HG03196 (cell line): ENCODE measurements around the gene NME5.
"Not testable (repeated sequence)": the region's sequence is repeated elsewhere in the genome, so short reads cannot be mapped to it uniquely, and the experiment has no call there.

ENCODE experiments used
- ATAC-seq: cut with Tn5 transposase; IDR thresholded peaks from one replicate; pipeline ENCODE4 v1.9.1; 2021; ENCODE audit not compliant: unreplicated experiment

NME5 gene

DNA sequence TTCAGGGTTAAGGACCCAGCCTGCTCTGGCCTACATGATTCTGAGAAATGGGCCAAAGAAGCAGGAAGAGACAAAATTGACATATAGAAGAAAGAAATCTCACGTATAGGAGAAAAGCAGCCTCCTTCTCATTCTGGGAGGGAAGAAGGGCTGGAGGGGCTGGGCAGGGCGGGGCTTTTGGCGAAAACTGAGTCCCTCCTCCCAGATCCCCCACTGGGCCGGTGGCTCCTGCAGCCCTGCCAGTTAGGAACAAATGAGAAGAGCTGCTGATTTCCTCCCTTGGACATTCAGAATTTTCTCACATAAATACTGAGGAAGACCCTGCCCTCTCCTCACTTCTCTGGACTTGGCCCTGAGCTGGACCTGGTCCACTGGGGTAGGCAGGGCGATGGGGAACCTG, 55.5 kb downstream of the NME5 start, which contains the start of gene WNT8A:
Gene WNT8A (plus strand): TSS at position 332 of the 400 bp plus-strand sequence. CDS start 95 bp downstream, outside the sequence.
- no peak for ATAC-seq

DNA sequence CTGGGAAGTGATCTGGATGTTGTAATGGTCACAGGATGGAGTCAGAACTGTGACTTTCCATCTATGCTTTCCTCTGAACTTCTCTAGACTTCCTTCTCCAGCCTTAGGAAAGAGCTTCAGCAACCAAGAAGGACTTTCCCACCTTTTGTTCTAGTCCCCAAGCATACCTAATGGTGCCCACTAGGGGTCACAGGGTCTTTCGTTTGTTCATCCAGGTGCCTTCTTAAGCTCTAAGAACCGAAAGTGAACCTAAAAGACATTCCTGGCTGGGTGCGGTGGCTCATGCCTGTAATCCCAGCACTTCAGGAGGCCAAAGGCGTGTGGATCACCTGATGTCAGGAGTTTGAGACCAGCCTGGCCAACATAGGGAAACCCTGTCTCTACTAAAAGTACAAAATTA, 57.2 kb downstream of the NME5 start:
- ATAC-seq: no peak

DNA sequence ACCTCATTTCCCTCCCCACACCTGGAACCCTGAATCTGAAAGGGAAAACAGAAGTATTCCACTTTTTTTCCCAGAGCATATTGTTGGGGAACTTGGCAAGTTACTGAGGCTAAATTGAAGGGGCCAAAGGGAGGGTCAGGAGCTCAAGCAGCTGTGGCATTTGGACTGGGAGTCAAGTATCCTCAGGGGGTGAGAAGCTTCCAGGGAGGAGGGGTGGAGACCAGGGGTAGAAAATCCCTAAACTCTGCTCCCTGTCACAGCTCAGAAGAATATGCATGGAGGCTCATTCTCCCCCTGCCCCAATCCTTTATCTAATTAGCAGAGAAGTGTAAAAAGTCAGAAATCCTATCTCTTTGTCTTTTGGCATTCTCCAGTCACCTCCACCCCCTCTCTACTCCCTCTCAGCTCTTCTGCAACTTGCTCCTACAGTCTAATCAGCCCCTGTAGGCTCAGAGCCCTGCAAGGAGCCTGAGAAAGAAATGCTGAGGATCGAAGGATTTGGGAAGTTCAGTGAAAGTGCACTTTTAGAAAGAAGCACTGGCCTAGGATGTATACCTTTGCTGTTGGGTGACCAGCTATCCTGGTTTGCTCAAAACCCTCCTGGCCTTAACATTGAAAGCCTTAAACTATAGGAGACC, 61.1 kb downstream of the NME5 start:
- no peak for ATAC-seq

DNA sequence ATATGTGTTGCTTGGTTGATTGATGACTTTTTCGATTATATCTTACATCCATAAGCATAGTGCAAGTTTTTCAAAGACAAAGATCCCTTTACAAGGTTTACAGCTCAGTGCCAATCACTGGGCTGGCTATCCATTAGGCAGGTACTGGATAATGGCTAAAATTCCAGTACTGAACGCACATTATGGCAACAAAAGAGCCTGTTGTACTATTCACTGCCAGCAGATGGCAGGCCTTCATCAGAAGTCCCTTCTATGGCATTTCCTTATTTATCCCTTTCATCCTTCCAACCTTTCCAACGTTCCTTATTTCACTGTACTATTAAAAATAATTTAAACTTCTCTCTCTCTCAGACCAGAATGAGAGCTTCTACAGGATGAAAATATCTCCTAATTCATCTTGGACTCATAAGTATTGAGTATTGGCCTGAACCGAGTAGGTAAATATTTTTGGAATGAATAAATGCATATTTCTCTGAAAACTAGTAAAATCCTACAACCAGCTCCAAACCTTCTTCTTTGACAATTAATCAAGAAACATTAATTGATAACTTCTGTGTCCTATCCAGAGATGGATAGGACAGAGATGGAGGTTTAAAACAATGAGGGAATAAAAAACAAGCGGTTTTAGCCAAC, 62.0 kb downstream of the NME5 start:
- no peak for ATAC-seq

DNA sequence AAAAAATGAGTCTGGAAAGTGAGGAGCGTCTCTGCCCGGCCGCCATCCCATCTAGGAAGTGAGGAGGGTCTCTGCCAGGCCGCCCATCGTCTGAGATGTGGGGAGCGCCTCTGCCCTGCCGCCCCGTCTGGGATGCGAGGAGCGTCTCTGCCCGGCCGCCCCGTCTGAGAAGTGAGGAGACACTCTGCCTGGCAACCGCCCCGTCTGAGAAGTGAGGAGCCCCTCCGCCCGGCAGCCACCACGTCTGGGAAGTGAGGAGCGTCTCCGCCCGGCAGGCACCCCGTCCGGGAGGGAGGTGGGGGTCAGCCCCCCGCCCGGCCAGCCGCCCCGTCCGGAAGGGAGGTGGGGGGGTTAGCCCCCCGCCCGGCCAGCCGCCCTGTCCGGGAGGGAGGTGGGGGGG, 69.2 kb downstream of the NME5 start:
- ATAC-seq: not testable (repeated sequence)

DNA sequence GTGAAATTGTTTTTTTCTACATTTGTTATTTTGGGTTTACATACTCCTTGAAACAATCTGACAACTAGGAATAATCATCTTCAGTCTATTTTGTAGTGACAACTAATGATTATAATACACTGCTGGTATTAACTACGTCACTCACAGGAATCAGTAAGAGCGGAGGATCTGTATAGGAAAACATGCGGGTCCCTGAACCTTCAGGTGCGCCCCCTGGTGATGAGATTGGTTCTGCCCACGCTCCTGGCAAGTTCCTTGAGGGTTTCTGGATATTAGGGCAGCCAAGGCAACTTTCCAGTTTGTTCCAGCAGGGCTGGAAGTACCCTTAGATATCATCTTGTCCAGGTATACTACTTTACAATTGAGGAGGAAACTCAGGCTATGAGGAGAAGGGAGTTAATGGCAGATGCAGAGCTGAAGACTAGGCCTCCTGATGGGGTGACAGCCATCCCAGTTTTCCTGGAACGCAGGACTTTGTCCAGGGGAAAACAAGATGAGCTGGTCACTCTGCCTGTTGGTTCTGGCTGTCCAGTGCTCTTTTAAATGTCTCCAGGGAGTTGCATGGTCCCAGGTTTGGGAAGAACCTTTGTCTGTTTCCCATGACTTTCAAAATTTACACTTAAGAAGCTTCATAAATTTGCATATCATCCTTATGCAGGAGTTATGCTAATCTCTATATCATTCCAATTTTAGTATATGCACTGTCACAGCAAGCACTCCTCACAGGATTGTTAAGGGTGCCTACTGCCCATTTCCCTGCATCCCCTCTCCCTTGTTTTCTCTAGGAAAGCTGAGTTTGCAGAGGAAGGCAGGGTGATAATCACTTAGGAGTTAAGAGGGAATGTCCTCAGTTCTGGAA, 70.3 kb downstream of the NME5 start:
- no peak for ATAC-seq

DNA sequence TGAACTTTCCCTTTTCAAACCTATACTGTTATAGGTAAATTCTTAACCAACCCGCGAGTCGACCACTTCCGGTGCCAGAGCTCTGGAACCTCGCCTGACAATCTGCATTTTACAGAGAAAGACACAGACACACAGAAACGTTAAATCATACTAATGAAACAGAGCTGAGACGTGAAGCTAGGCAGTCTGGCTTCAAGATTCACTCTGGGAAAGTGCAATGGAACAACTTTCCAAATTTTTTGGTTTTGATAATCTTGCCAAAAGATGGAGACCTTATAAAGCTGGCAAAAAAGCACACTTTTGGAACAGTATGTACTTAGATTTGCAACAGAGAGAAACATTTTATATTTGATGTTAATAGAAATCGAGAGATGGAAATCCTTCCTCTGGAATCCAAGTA, 71.3 kb downstream of the NME5 start:
- no peak for ATAC-seq
